K562 (cell line): ENCODE results near the gene IQGAP3. TPM values are rescaled to one million over a fixed set of nuclear protein-coding genes. Genes with fewer than 3 reads are reported as not detected.
A peak's percentile ranks its signal among the peaks of the same experiment; 100 is the strongest.

ENCODE experiments used
- BMI1 ChIP-seq: fragments of 150-350 bp; IDR thresholded peaks from 2 replicates; pipeline ENCODE4 v1.6.1; 2014; ENCODE audit warnings: low read length
- CCNT2 ChIP-seq: IDR thresholded peaks from 2 replicates; pipeline ENCODE4 v1.6.1; 2011; ENCODE audit warnings: borderline replicate concordance, low read depth, mild to moderate bottlenecking, moderate library complexity, mixed read lengths, low read length; ENCODE audit not compliant: insufficient read length; ENCODE audit errors: extremely low read depth
- FIP1L1 ChIP-seq: fragments of 200-400 bp; formaldehyde crosslinking; IDR thresholded peaks from 2 replicates; pipeline ENCODE4 v1.6.1; 2018; ENCODE audit warnings: mild to moderate bottlenecking, low read depth, low read length; ENCODE audit not compliant: poor library complexity, severe bottlenecking
- FOXO4 ChIP-seq: fragments of 450-650 bp; formaldehyde crosslinking; IDR thresholded peaks from 2 replicates; pipeline ENCODE4 v1.4.0; 2020; ENCODE audit warnings: mild to moderate bottlenecking, moderate library complexity
- HDAC6 ChIP-seq: IDR thresholded peaks from 2 replicates; pipeline ENCODE4 v1.6.1; 2012; ENCODE audit warnings: low read depth, mild to moderate bottlenecking, control low read depth, inconsistent platforms, low read length, moderate library complexity
- HNRNPH1 ChIP-seq: fragments of 200-400 bp; formaldehyde crosslinking; optimal IDR thresholded peaks from 2 replicates; pipeline ENCODE3; 2017; ENCODE audit warnings: low read depth, mild to moderate bottlenecking, low read length, moderate library complexity
- MEF2D ChIP-seq: conservative IDR thresholded peaks from 2 replicates; pipeline ENCODE4 v1.6.1; 2016; ENCODE audit warnings: low read depth, missing genetic modification characterization, missing compliant biosample characterization
- NCOR1 ChIP-seq: fragments of 450-650 bp; IDR thresholded peaks from 2 replicates; pipeline ENCODE4 v1.6.1; 2016; ENCODE audit warnings: mild to moderate bottlenecking, moderate library complexity
- NFATC3 ChIP-seq: fragments of 450-650 bp; IDR thresholded peaks from 2 replicates; pipeline ENCODE4 v1.6.1; 2017; ENCODE audit warnings: mild to moderate bottlenecking
- NUFIP1 ChIP-seq: fragments of 450-650 bp; IDR thresholded peaks from 2 replicates; pipeline ENCODE4 v1.6.1; 2018; ENCODE audit not compliant: partially characterized antibody
- STAT5B ChIP-seq: fragments of 250-450 bp; sonication (Bioruptor Pico); IDR thresholded peaks from 2 replicates; pipeline ENCODE4 v1.8.0; 2021; ENCODE audit warnings: mild to moderate bottlenecking, inconsistent platforms
- VEZF1 ChIP-seq: fragments of 200-800 bp; sonication (Bioruptor generic); IDR thresholded peaks from 2 replicates; pipeline ENCODE4 v1.6.1; 2017; ENCODE audit warnings: missing genetic modification characterization, missing compliant biosample characterization
- ZBTB8A ChIP-seq: fragments of 450-650 bp; IDR thresholded peaks from 2 replicates; pipeline ENCODE4 v1.6.1; 2018; ENCODE audit warnings: mild to moderate bottlenecking, moderate library complexity; ENCODE audit not compliant: partially characterized antibody
- ZNF232 ChIP-seq: sonication (generic); formaldehyde crosslinking; IDR thresholded peaks from 2 replicates; pipeline ENCODE4 v1.8.0; 2022; ENCODE audit warnings: mild to moderate bottlenecking, missing genetic modification reagents
- ZNF253 ChIP-seq: fragments of 250-450 bp; sonication (Bioruptor Pico); conservative IDR thresholded peaks from 2 replicates; pipeline ENCODE4 v1.6.1; 2021; ENCODE audit warnings: mild to moderate bottlenecking
- ZNF316 ChIP-seq: fragments of 450-650 bp; IDR thresholded peaks from 2 replicates; pipeline ENCODE4 v1.6.1; 2016
- ZNF644 ChIP-seq: fragments of 200-800 bp; sonication (Bioruptor generic); IDR thresholded peaks from 2 replicates; pipeline ENCODE4 v1.6.1; 2016; ENCODE audit warnings: low read depth, missing genetic modification characterization, missing compliant biosample characterization
- polyA plus RNA-seq, 8 experiments: library from polyadenylated mRNA; depleted of rRNA in 4 of 8; stranded (reverse) in 5 of 8; unstranded in 3 of 8; fragments of >200 nt; fragmentation: Nextera tagmentation in 2 of 8; fragmentation: Illumina TruSeq in 1 of 8; extraction: Ambion mirVana in 2 of 8; extraction: Trizol in 1 of 8; gene quantifications; 2 replicates each; pipeline versions ENCODE4 v1.2.1 to v1.2.3, GENCODE V29; 2011 to 2014; ENCODE audit warnings: inconsistent platforms in 1 of 8, missing spikeins in 1 of 8
- total RNA-seq, 7 experiments: library from RNA; depleted of rRNA in 6 of 7; stranded (reverse); fragments of >200 nt in 6 of 7; fragmentation: Illumina TruSeq in 2 of 7; extraction: Trizol in 2 of 7; gene quantifications; 2 replicates each; pipeline versions ENCODE4 v1.2.1 to v1.2.3, GENCODE V29; 2011 to 2021; ENCODE audit warnings: low replicate concordance in 1 of 7

The IQGAP3 gene
- total and polyA plus RNA-seq, 9 of the 15 experiments (the other 6 are each of a cell fraction or from before 2014, with no cell fraction given), result 1.4 to 16.6 (median 11.9) TPM

GRCh38 chr1:156504821-156505678 is 67.3 kb downstream of the IQGAP3 start (continued):
- TF ChIP-seq CCNT2, result peak; percentile 70
- no peak for TF ChIP-seq ZNF253 (CRISPR knock-in tag)
- no peak for TF ChIP-seq ZNF232 (CRISPR knock-in tag)
- TF ChIP-seq NUFIP1, result peak; percentile 44
- TF ChIP-seq ZBTB8A, result no peak
- TF ChIP-seq FIP1L1, result no peak
- 0 out of 2 replicates have a peak, but pooled peaks have one; percentile 77 for TF ChIP-seq FOXO4 (CRISPR knock-in tag)
- TF ChIP-seq NCOR1, result peak; percentile 72
- TF ChIP-seq ZNF644 (tag), result peak; percentile 87
- TF ChIP-seq NFATC3, result no peak
- TF ChIP-seq VEZF1, result peak; percentile 94
- peak; percentile 63 for TF ChIP-seq ZNF316
- no peak for TF ChIP-seq HDAC6
- no peak for TF ChIP-seq BMI1
- TF ChIP-seq STAT5B, result no peak
- TF ChIP-seq HNRNPH1, result no peak
- no peak for TF ChIP-seq MEF2D
